Uterus (tissue), 4 donors: Measurements from ENCODE around the gene INPP5D. TPM values are rescaled to one million over a fixed set of nuclear protein-coding genes. Genes with fewer than 3 reads are reported as not detected.

Experiments
- DNase-seq, 2 donors: peaks; one replicate each; pipeline ENCODE4 v3.0.0-alpha.2; 2019 to 2020
- H3K27ac ChIP-seq, 2 donors: fragments of 200-600 bp; sonication (generic); 1 replicate in 1 of 2; 2 replicates in 1 of 2; pipeline ENCODE4 v1.5.1; 2016 to 2018
- H3K27me3 ChIP-seq, 2 donors: fragments of 200-600 bp; sonication (generic); one replicate each; pipeline ENCODE4 v1.5.1; 2018 to 2019; ENCODE audit warnings: control low read depth in 1 of 2
- H3K36me3 ChIP-seq, 2 donors: fragments of 200-600 bp; sonication (generic); one replicate each; pipeline ENCODE4 v1.5.1; 2019; ENCODE audit warnings: control low read depth in 1 of 2
- H3K4me1 ChIP-seq, 2 donors: fragments of 200-600 bp; sonication (generic); one replicate each; pipeline ENCODE4 v1.5.1; 2018 to 2019; ENCODE audit warnings: control low read depth in 1 of 2
- H3K4me3 ChIP-seq, 2 donors: fragments of 200-600 bp; sonication (generic); 1 replicate in 1 of 2; 2 replicates in 1 of 2; pipeline ENCODE4 v1.5.1; 2018 to 2019; ENCODE audit warnings: mild to moderate bottlenecking in 1 of 2
- H3K9me3 ChIP-seq, 2 donors: fragments of 200-600 bp; sonication (generic); one replicate each; pipeline ENCODE4 v1.5.1; 2019; ENCODE audit warnings: control low read depth in 1 of 2
- CTCF ChIP-seq, 4 experiments: fragments of 200-600 bp in 2 of 4; fragments of 450-650 bp in 2 of 4; sonication (generic) in 2 of 4; IDR thresholded peaks; one replicate each; pipeline ENCODE4 v1.5.1; 2016 to 2019; ENCODE audit warnings: antibody characterized with exemption in 4 of 4, mild to moderate bottlenecking in 2 of 4, moderate library complexity in 1 of 4
- POLR2A ChIP-seq, 2 donors: fragments of 450-650 bp; IDR thresholded peaks; one replicate each; pipeline ENCODE4 v1.6.1; 2016; ENCODE audit warnings: antibody characterized with exemption in 2 of 2, mild to moderate bottlenecking in 1 of 2, moderate library complexity in 1 of 2
- intact Hi-C: fragments of 100-400 bp; cut with DNase I; formaldehyde crosslinking; loops from one replicate; pipeline ENCODE4 v1.15.1; 2023; ENCODE audit warnings: low total_unique reads
- total RNA-seq, 4 donors: library from RNA; depleted of rRNA in 3 of 4; stranded (reverse); fragments of >200 nt in 3 of 4; gene quantifications; one replicate each; pipeline versions ENCODE4 v1.1.0 to v1.2.4, GENCODE V29; 2014 to 2023
- donor health status: DM: yes; HTN: yes; CAD: no.

The INPP5D gene
- total RNA-seq, 4 donors from 2014 or later, result 14.2 to 37.9 (median 22.3) TPM

GRCh38 chr2:233068762-233069418 lies 8.7 kb downstream of the INPP5D start:
- H3K4me3 ChIP-seq, result no peak overlapping the region
- TF ChIP-seq CTCF (IDR thresholded peaks at IDR 0.05) (no peak), POLR2A (IDR thresholded peaks at IDR 0.05) (no peak)
- no peaks in the 10 kb centered on the region for H3K9me3 ChIP-seq
- no peaks in the 10 kb centered on the region for H3K27me3 ChIP-seq
- DNase-seq, result no peak
- intact Hi-C loops, result no loop called here
- H3K4me1 ChIP-seq, result no peaks in the 10 kb centered on the region
- no peaks in the 10 kb centered on the region for H3K36me3 ChIP-seq
- H3K27ac ChIP-seq, result no peak overlapping the region

- Histone ChIP-seq H3K4me1 (no peaks in the 10 kb centered on the region), H3K4me3 (no peak overlapping the region), H3K9me3 (no peaks in the 10 kb centered on the region), H3K27me3 (no peaks in the 10 kb centered on the region), H3K36me3 (no peaks in the 10 kb centered on the region), H3K27ac (no peak overlapping the region)
- no peak for TF ChIP-seq POLR2A (IDR thresholded peaks at IDR 0.05)
- no peak for TF ChIP-seq CTCF (IDR thresholded peaks at IDR 0.05)
- peak in 1 of 2 donors; percentile 3 for DNase-seq
- intact Hi-C loops, result no loop called here
These were observed 12.7 kb downstream of the INPP5D start for GRCh38 chr2:233072838-233073237.

GRCh38 chr2:233074106-233074505 lies 14.0 kb downstream of the INPP5D start:
- Histone ChIP-seq H3K9me3 (no peaks in the 10 kb centered on the region), H3K4me3 (no peak overlapping the region), H3K27ac (no peak overlapping the region), H3K36me3 (no peaks in the 10 kb centered on the region), H3K27me3 (no peaks in the 10 kb centered on the region), H3K4me1 (no peaks in the 10 kb centered on the region)
- TF ChIP-seq POLR2A (IDR thresholded peaks at IDR 0.05) (no peak), CTCF (IDR thresholded peaks at IDR 0.05) (no peak)
- intact Hi-C loops, result no loop called here
- DNase-seq, result no peak

- no peaks in the 10 kb centered on the region for H3K9me3 ChIP-seq
- intact Hi-C loops, result no loop called here
- TF ChIP-seq CTCF (IDR thresholded peaks at IDR 0.05) (no peak), POLR2A (IDR thresholded peaks at IDR 0.05) (no peak)
- no peaks in the 10 kb centered on the region for H3K27me3 ChIP-seq
- peak overlapping the region in 1 of 2 donors; percentile 27 for H3K27ac ChIP-seq
- peak in 1 of 2 donors; percentile 0 for DNase-seq
- H3K4me1 ChIP-seq, result no peaks in the 10 kb centered on the region
- H3K36me3 ChIP-seq, result no peaks in the 10 kb centered on the region
- no peak overlapping the region for H3K4me3 ChIP-seq
These were observed 15.2 kb downstream of the INPP5D start for GRCh38 chr2:233075141-233075965.

GRCh38 chr2:233075966-233076339 lies 15.8 kb downstream of the INPP5D start:
- Histone ChIP-seq H3K4me1 (no peaks in the 10 kb centered on the region), H3K4me3 (no peak overlapping the region), H3K27me3 (no peaks in the 10 kb centered on the region), H3K9me3 (no peaks in the 10 kb centered on the region), H3K27ac (peak overlapping the region in 1 of 2 donors; percentile 27), H3K36me3 (no peaks in the 10 kb centered on the region)
- TF ChIP-seq POLR2A (IDR thresholded peaks at IDR 0.05) (no peak), CTCF (IDR thresholded peaks at IDR 0.05) (no peak)
- peak in 1 of 2 donors; percentile 3 for DNase-seq
- intact Hi-C loops, result no loop called here
